Endodermal cell (in vitro differentiated cells): Measurements from ENCODE around the gene SPN. TPM values are rescaled to one million over a fixed set of nuclear protein-coding genes. Genes with fewer than 3 reads are reported as not detected.
A peak's percentile ranks its signal among the peaks of the same experiment; 100 is the strongest.
"Not testable (repeated sequence)": the region's sequence is repeated elsewhere in the genome, so short reads cannot be mapped to it uniquely, and the experiment has no call there.

Experiments
- DNase-seq: peaks from one replicate; pipeline ENCODE4 v3.0.0-alpha.2; 2017
- H3K27ac ChIP-seq: 2 replicates; pipeline ENCODE4 v1.5.1; 2013; ENCODE audit warnings: mild to moderate bottlenecking, low read depth, low read length, moderate library complexity
- H3K27me3 ChIP-seq: 2 replicates; pipeline ENCODE4 v1.6.1; 2013; ENCODE audit warnings: mild to moderate bottlenecking, low read length, moderate library complexity; ENCODE audit not compliant: insufficient read depth, control insufficient read depth, poor library complexity, severe bottlenecking
- H3K36me3 ChIP-seq: 2 replicates; pipeline ENCODE4 v1.7.0; 2013; ENCODE audit warnings: mild to moderate bottlenecking, low read length, moderate library complexity; ENCODE audit not compliant: control insufficient read depth, insufficient read depth
- H3K4me1 ChIP-seq: one replicate; pipeline ENCODE4 v1.7.0; 2013; ENCODE audit warnings: low read length; ENCODE audit not compliant: control insufficient read depth, insufficient read depth
- H3K4me3 ChIP-seq: 2 replicates; pipeline ENCODE4 v1.5.1; 2013; ENCODE audit warnings: mild to moderate bottlenecking, low read length, moderate library complexity
- H3K9ac ChIP-seq: 2 replicates; pipeline ENCODE4 v1.6.1; 2013; ENCODE audit warnings: mild to moderate bottlenecking, low read length, moderate library complexity; ENCODE audit not compliant: poor library complexity, severe bottlenecking; ENCODE audit errors: extremely low read depth
- H3K9me3 ChIP-seq: 2 replicates; pipeline ENCODE4 v1.6.1; 2013; ENCODE audit warnings: mild to moderate bottlenecking, low read length, moderate library complexity; ENCODE audit not compliant: control insufficient read depth
- H3K27ac Mint-ChIP-seq: 2 replicates; pipeline ENCODE4 v1.8.0; 2020; ENCODE audit warnings: mixed read lengths
- H3K27me3 Mint-ChIP-seq: 2 replicates; pipeline ENCODE4 v1.8.0; 2021; ENCODE audit warnings: mild to moderate bottlenecking, mixed read lengths; ENCODE audit not compliant: insufficient read depth
- H3K36me3 Mint-ChIP-seq: 2 replicates; pipeline ENCODE4 v1.8.0; 2020; ENCODE audit warnings: low read depth, mixed read lengths
- H3K4me1 Mint-ChIP-seq: 2 replicates; pipeline ENCODE4 v1.8.0; 2020; ENCODE audit warnings: mixed read lengths
- H3K4me3 Mint-ChIP-seq: 2 replicates; pipeline ENCODE4 v1.8.0; 2020; ENCODE audit warnings: mild to moderate bottlenecking, moderate library complexity, mixed read lengths
- H3K9me3 Mint-ChIP-seq: 2 replicates; pipeline ENCODE4 v1.8.0; 2020; ENCODE audit warnings: mild to moderate bottlenecking, mixed read lengths
- CTCF ChIP-seq: fragments of 200-600 bp; sonication (generic); conservative IDR thresholded peaks from 2 replicates; pipeline ENCODE4 v1.5.0; 2021; ENCODE audit warnings: antibody characterized with exemption, mild to moderate bottlenecking
- WGBS, 2 experiments: methylation state at CpG; one replicate each; pipeline versions ENCODE4 v1.1.5 to v1.1.7; 2013; ENCODE audit warnings: missing lambda C conversion rate in 2 of 2, mixed read lengths in 1 of 2; ENCODE audit not compliant: insufficient coverage in 1 of 2, insufficient read length in 1 of 2; 5-methylcytosine and 5-hydroxymethylcytosine counted together
- total RNA-seq, 2 donors: library from RNA; stranded (reverse); fragmentation: NEBNext Ultra II Directional in 1 of 2; extraction: Animal tissue kit (Norgen Biotek cat#: 25700) in 1 of 2; gene quantifications; 2 replicates in 1 of 2; 3 replicates in 1 of 2; pipeline ENCODE4 v1.2.1, GENCODE V29; 2021

The SPN gene
- total RNA-seq, 2 donors from 2014 or later = 0.86 TPM; not detected in 1

- Histone ChIP-seq H3K9ac (no peak overlapping the region), H3K4me1 (no peaks in the 10 kb centered on the region), H3K27me3 (no peaks in the 10 kb centered on the region), H3K36me3 (peaks cover 16% of the 10 kb centered on the region), H3K9me3 (peaks cover 20% of the 10 kb centered on the region), H3K27ac (no peak overlapping the region), H3K4me3 (no peak overlapping the region)
- Mint-ChIP-seq H3K36me3 (peaks cover 28% of the 10 kb centered on the region), H3K4me1 (peaks cover 11% of the 10 kb centered on the region), H3K27me3 (no peaks in the 10 kb centered on the region), H3K4me3 (no peak overlapping the region), H3K9me3 (peaks cover 25% of the 10 kb centered on the region), H3K27ac (no peak overlapping the region)
- 86 to 93% methylated on average over 2 to 4 of the region's 5 CpGs for WGBS, 2 experiments
- no peak for DNase-seq
- no peak for TF ChIP-seq CTCF
Measured at GRCh38 chr16:29701214-29701555, 38.1 kb downstream of the SPN start.

- Histone ChIP-seq H3K27me3 (no peaks in the 10 kb centered on the region), H3K36me3 (peaks cover 8% of the 10 kb centered on the region), H3K4me3 (no peak overlapping the region), H3K4me1 (no peaks in the 10 kb centered on the region), H3K9ac (no peak overlapping the region), H3K27ac (no peak overlapping the region), H3K9me3 (peaks cover 16% of the 10 kb centered on the region)
- peaks cover 11% of the 10 kb centered on the region for H3K4me1 Mint-ChIP-seq
- peaks cover 17% of the 10 kb centered on the region for H3K36me3 Mint-ChIP-seq
- H3K4me3 Mint-ChIP-seq = no peak overlapping the region
- peaks cover 18% of the 10 kb centered on the region for H3K9me3 Mint-ChIP-seq
- H3K27ac Mint-ChIP-seq = peak overlapping the region; percentile 81
- no peaks in the 10 kb centered on the region for H3K27me3 Mint-ChIP-seq
- 84 to 89% methylated on average over 13 of the region's 13 CpGs for WGBS, 2 experiments
- no peak for TF ChIP-seq CTCF
- no peak for DNase-seq
Measured at GRCh38 chr16:29702269-29702668, 39.2 kb downstream of the SPN start.

GRCh38 chr16:29705030-29705429 lies 42.0 kb downstream of the SPN start:
- Histone ChIP-seq H3K4me3 (no peak overlapping the region), H3K4me1 (no peaks in the 10 kb centered on the region), H3K9ac (no peak overlapping the region), H3K27ac (no peak overlapping the region), H3K27me3 (no peaks in the 10 kb centered on the region), H3K9me3 (no peaks in the 10 kb centered on the region), H3K36me3 (no peaks in the 10 kb centered on the region)
- no peak overlapping the region for H3K4me3 Mint-ChIP-seq
- TF ChIP-seq CTCF = no peak
- no peaks in the 10 kb centered on the region for H3K36me3 Mint-ChIP-seq
- H3K27me3 Mint-ChIP-seq = no peaks in the 10 kb centered on the region
- WGBS, 2 experiments = 59 to 100% methylated on average over 1 to 2 of the region's 2 CpGs
- no peak for DNase-seq
- no peak overlapping the region for H3K27ac Mint-ChIP-seq
- peaks cover 15% of the 10 kb centered on the region for H3K4me1 Mint-ChIP-seq
- H3K9me3 Mint-ChIP-seq = no peaks in the 10 kb centered on the region

- not testable (repeated sequence) for H3K27me3 Mint-ChIP-seq, DNase-seq, H3K27me3 ChIP-seq, H3K36me3 Mint-ChIP-seq, H3K4me3 Mint-ChIP-seq, H3K27ac Mint-ChIP-seq, H3K9ac ChIP-seq, H3K9me3 ChIP-seq, H3K4me1 ChIP-seq, H3K36me3 ChIP-seq, H3K27ac ChIP-seq, H3K9me3 Mint-ChIP-seq, H3K4me3 ChIP-seq
- WGBS, 2 experiments = 100% methylated on average over 1 of the region's 1 CpG; no CpG with 5 or more reads in 1 of the 2 experiments
- peaks cover 16% of the 10 kb centered on the region for H3K4me1 Mint-ChIP-seq
Measured at GRCh38 chr16:29707160-29707559, 44.1 kb downstream of the SPN start.
